ENCODE measurements around the gene AGA. TPM values are rescaled to one million over a fixed set of nuclear protein-coding genes. Genes with fewer than 3 reads are reported as not detected.

The AGA gene
- total and polyA plus RNA-seq, 2 of the 8 experiments (the other 6 are each of a cell fraction or from before 2014, with no cell fraction given) = 8.5 to 11.6 TPM

- Histone ChIP-seq H3K9ac (replicated peaks in 1 of 4; ENCODE audit: extremely low read depth in 1 of 4, low read depth in 3 of 4, low read length in 3 of 4) (no peak overlapping the region), H2AK5ac (ENCODE audit: low read depth, low read length) (no peak overlapping the region), H3K23ac (ENCODE audit: insufficient read length) (no peak overlapping the region), H3K23me2 (ENCODE audit: low read depth, low read length) (no peaks in the 10 kb centered on the region), H3K4me3 (ENCODE audit: extremely low read depth in 1 of 4, insufficient read depth in 2 of 4, low read depth in 3 of 4, low read length in 4 of 4) (no peak overlapping the region), H2BK15ac (ENCODE audit: low read length) (no peak overlapping the region), H3K27me3 (replicated peaks in 1 of 4; ENCODE audit: control insufficient read depth in 3 of 4, extremely low read depth in 1 of 4, insufficient read depth in 3 of 4, low read length in 3 of 4) (no peaks in the 10 kb centered on the region), H2BK5ac (ENCODE audit: low read depth, low read length) (no peak overlapping the region), H4K91ac (replicated peaks; ENCODE audit: insufficient read length, low read length) (no peak overlapping the region), H3K56ac (replicated peaks; ENCODE audit: insufficient read length, low read depth, low read length) (no peak overlapping the region), H3K14ac (ENCODE audit: insufficient read length) (no peak overlapping the region), H3K27ac (ENCODE audit: low read depth, low read length) (no peak overlapping the region), H3K36me3 (ENCODE audit: control insufficient read depth in 2 of 4, insufficient read depth in 4 of 4, low read length in 3 of 4) (peaks cover 0 to 5% (median 2%) of the 10 kb centered on the region in 4 experiments; a peak in 2 of 8 replicates), H3K18ac (ENCODE audit: extremely low read depth, low read length) (no peak overlapping the region), H3K4me1 (replicated peaks in 1 of 4; ENCODE audit: control insufficient read depth in 3 of 4, insufficient read depth in 4 of 4, low read length in 3 of 4) (no peaks in the 10 kb centered on the region), H3K4ac (replicated peaks; ENCODE audit: insufficient read length, low read depth, low read length) (no peak overlapping the region), H4K5ac (ENCODE audit: insufficient read length, low read depth, low read length) (no peak overlapping the region), H3K4me2 (ENCODE audit: insufficient read depth in 1 of 2, low read depth in 2 of 2, low read length in 2 of 2) (no peak overlapping the region), H2BK120ac (replicated peaks; ENCODE audit: low read depth, low read length) (no peak overlapping the region), H2BK12ac (ENCODE audit: low read depth, low read length) (no peak overlapping the region), H3K9me3 (ENCODE audit: insufficient read depth in 2 of 2, low read depth in 1 of 2, low read length in 1 of 2) (no peaks in the 10 kb centered on the region), H2AFZ (ENCODE audit: low read length) (no peak overlapping the region), H2BK20ac (ENCODE audit: low read length) (no peak overlapping the region), H3K79me2 (ENCODE audit: control insufficient read depth in 1 of 2, insufficient read depth in 2 of 2, low read length in 2 of 2) (no peaks in the 10 kb centered on the region), H3K79me1 (ENCODE audit: low read depth, low read length) (no peaks in the 10 kb centered on the region; the same call in 1 of the 2 replicates), H4K8ac (ENCODE audit: extremely low read depth, insufficient read depth, low read length) (no peak overlapping the region), H4K20me1 (replicated peaks in 1 of 2; ENCODE audit: control insufficient read depth in 1 of 2, insufficient read depth in 2 of 2, low read length in 2 of 2) (no peaks in the 10 kb centered on the region)
- POLR2A ChIA-PET (ENCODE audit: partially characterized antibody) = interaction anchor here (1.6 kb wide), 1 partner anchor 8 kb away, joined by 7 read pairs; the partner anchor contains the start of gene AGA
- DNase-seq (ENCODE audit: low read depth in 1 of 2, low spot score in 2 of 2) = no peak
- CTCF ChIA-PET (ENCODE audit: partially characterized antibody) = interaction anchor here (0.8 kb wide), 1 partner anchor 53 kb away, joined by 3 read pairs; no protein-coding TSS in a partner anchor
- TF ChIP-seq CBX5 (IDR thresholded peaks at IDR 0.05; ENCODE audit: low read depth, low read length) (no peak), HDAC2 (IDR thresholded peaks at IDR 0.05; ENCODE audit: borderline replicate concordance in 1 of 2, low read depth in 2 of 2, low read length in 2 of 2) (no peak), MAX (IDR thresholded peaks at IDR 0.05) (no peak), SUZ12 (IDR thresholded peaks at IDR 0.05; ENCODE audit: low read length) (no peak), SP4 (IDR thresholded peaks at IDR 0.05; ENCODE audit: low read length) (no peak), BACH1 (IDR thresholded peaks at IDR 0.05; ENCODE audit: low read length) (no peak), ASH2L (IDR thresholded peaks at IDR 0.05; ENCODE audit: low read length) (no peak), TAF7 (optimal IDR thresholded peaks at IDR 0.05; ENCODE audit: borderline replicate concordance, low read depth, low read length) (no peak), SRF (IDR thresholded peaks at IDR 0.05; ENCODE audit: low read depth, low read length) (no peak), FOSL1 (IDR thresholded peaks at IDR 0.05; ENCODE audit: insufficient read depth, low read depth, low read length) (no peak), NRF1 (IDR thresholded peaks at IDR 0.05; ENCODE audit: low read depth, low read length) (no peak), TBP (IDR thresholded peaks at IDR 0.05; ENCODE audit: low read depth, low read length) (no peak)
- FAIRE-seq = no peak
- 92% methylated on average over 8 of the region's 8 CpGs; no CpG with 5 or more reads in 1 of the 2 experiments for WGBS, 2 experiments (ENCODE audit: extremely low coverage in 1 of 2, insufficient coverage in 1 of 2, insufficient read length in 1 of 2, insufficient replicate concordance in 2 of 2, low coverage in 1 of 2, low lambda C conversion rate in 2 of 2, missing lambda C conversion rate in 1 of 2)
These were observed 7.6 kb downstream of the AGA start for GRCh38 chr4:177434667-177435066.
